ENCODE data around the gene KCNQ2.

The KCNQ2 gene

DNA sequence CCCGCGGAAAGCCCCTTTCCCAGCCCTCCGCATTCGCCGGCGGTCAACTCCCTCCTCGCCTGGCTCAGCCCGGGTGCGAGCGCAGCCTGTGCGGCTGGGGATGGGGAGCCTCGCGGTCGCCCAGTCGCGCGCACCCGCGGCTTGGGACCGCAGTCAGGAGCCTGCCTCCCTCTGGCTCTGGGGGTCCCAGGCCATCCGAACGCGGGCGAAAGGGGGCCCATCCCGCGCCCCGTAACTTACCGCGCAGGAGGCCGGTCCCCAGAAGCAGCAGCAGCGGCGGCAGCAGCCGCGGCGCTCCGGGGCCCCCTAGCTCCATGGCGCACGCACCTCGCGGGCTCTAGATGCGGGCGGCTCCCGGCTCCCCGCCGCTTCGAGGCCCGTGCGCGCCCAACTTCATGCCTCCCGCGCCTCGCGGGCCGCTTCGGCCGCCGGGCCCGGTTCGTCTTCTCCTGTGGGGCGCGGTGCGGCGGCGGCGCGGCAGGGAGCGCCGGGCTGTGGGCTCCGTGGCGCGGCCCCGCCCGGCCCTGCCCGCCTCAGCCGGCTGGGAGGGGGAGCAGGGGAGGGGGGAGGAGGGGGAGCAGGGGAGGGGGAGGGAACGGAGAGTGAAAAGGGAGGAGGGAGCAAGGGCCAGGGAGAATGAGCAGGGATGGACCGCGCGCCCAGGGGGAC is 111.5 kb downstream of the KCNQ2 start, which contains the start of gene CHRNA4:
Gene CHRNA4, minus strand, starts transcription at position 500 of the 669 bp plus-strand sequence. Its CDS starts 184 bp downstream, at position 316.
- no peak within 1 kb of the TSS for H3K4me3 ChIP-seq (ENCODE audit: low read depth, low read length)
- ChIA-PET POLR2A (no interaction called here), CTCF (no interaction called here)
- DNase-seq (ENCODE audit: low read depth, low spot score): no peak
- TF ChIP-seq, protein P1, sequence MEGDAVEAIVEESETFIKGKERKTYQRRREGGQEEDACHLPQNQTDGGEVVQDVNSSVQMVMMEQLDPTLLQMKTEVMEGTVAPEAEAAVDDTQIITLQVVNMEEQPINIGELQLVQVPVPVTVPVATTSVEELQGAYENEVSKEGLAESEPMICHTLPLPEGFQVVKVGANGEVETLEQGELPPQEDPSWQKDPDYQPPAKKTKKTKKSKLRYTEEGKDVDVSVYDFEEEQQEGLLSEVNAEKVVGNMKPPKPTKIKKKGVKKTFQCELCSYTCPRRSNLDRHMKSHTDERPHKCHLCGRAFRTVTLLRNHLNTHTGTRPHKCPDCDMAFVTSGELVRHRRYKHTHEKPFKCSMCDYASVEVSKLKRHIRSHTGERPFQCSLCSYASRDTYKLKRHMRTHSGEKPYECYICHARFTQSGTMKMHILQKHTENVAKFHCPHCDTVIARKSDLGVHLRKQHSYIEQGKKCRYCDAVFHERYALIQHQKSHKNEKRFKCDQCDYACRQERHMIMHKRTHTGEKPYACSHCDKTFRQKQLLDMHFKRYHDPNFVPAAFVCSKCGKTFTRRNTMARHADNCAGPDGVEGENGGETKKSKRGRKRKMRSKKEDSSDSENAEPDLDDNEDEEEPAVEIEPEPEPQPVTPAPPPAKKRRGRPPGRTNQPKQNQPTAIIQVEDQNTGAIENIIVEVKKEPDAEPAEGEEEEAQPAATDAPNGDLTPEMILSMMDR (IDR thresholded peaks at IDR 0.05; ENCODE audit: insufficient read depth, low read length, missing control alignments): no peak

DNA sequence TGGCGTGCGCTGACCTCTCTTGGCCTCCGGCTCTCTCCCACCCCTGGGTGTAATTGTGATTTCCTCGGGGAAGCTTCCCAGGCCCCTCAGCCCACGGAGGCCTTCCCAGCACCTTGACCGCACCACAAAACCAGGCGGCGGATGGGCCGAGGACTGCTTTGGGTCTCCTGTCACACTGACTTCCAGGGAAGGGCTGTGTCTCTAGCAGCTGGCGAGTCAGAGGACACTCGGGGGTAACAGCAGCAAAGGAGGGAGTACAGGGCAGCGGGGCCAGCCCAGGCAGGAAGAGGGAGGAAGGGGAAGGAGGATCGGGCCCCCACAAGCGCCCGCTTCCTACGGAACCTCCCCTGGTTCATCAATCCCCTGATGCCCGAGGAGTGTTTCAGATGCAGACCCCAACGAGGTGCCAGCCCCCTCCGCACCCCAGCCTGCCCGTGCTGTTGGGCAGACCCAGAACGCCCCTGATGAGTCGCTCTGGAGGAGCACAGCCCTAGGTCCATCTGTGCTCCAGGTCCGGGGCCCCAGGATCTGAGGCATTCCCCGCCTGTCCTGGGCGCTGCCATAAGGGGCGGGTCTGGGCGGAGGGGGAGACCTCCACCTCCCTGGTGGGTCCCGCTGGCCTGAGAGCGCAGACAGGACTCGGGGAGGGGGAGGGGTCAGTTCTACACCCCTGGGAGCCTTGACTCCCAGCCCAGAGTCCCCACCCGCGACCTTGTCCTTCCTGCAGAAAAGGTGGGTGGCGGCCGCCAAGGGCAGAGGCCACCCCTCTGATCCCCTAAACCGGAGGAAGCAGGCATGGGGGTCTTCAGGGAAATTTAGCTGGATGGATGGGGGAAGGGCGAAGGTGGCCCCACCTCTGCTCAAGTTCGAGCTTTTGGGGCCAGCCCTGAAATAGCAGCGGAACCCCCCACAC is 112.3 kb downstream of the KCNQ2 start:
- no peak for DNase-seq (ENCODE audit: low read depth, low spot score)
- no peak overlapping the region for H3K4me3 ChIP-seq (ENCODE audit: low read depth, low read length)
- CTCF ChIA-PET: no interaction called here
- TF ChIP-seq, protein P1 (IDR thresholded peaks at IDR 0.05; ENCODE audit: insufficient read depth, low read length, missing control alignments): no peak
- POLR2A ChIA-PET: no interaction called here

DNA sequence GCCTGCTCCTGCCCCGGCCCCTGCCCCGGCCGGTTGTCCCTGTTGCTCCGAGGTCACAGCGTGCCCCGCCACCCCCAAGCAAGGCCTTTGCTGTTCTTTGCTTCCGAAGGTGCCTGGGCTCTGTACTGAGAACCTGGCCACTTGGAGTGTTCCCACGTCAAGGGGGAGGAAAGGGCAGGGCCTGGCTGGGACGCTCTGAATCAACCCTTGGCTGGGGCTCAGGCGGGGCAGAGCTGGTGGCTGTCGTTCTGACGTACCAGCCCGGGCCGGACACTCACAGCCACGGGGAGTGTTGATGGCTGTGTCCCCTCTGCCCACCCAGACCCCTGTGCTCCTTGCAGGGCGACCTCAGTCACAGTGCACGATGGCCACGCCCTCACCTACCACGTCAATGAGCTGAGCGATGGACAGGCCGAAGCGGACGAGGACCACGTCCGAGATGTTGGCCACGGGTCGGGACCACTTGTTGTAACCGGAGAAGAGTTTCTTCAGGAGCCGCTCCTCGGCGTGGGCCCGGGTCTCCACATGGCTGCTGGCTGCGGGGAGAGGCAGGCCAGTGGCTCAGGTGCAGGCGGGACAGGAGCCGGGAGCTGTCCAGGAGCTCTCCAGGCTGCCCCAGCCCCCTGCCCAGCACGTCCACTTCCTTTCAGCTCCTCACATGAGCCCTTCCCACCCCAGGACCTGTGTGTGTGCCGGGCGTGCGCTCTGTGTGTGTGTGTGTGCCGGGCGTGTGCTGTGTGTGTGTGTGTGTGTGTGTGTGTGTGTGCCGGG is 113.1 kb downstream of the KCNQ2 start:
- ChIA-PET POLR2A (no interaction called here), CTCF (no interaction called here)
- no peak overlapping the region for H3K4me3 ChIP-seq (ENCODE audit: low read depth, low read length)
- TF ChIP-seq, protein P1 (IDR thresholded peaks at IDR 0.05; ENCODE audit: insufficient read depth, low read length, missing control alignments): no peak
- DNase-seq (ENCODE audit: low read depth, low spot score): no peak

DNA sequence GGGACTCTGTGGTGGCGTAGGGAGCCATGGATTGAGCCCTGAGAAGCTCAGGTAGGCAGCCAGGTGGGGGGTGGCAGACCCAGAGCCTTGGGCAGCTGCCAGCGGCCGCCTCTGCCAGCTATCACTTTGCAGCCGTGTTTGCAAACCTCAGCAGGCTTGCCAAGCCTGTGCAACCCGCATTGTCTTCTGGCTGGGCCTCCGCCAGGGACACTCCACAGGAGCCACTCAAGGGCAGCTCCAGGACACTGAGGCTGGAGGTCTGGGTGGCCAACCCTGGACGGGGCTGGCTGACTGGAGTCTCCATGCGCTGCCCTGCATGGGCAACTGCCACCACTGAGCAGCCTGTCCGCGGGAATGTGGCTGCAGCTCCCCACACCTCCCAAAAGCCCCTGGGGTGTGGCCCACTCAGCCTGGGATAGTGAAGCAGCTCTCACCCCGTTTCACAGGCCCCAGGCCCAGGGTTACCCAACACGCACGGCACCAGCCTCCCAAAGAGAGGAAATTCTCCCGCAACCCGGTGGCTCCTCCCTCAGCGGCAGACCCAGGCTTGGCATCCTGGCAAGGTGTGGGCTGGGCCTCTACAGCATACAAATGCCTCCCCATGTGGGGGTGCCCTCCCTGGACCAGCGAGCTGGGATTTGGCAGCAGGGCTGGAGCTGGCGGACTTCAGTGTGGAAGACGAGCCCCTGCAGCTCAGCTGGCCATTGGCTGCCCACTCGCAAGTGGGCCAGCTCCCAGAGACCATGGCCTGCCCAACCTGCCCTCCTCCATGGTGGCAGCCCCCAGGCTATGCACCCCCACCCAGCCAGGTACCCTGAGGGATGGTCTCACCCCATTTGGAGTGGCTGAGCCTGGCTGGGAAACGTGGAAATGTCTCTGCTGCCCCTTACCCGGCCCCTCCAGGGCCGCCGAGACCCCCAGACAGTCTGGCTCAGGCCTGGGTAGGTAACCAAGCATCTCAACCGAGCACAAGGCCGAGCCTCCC is 114.2 kb downstream of the KCNQ2 start:
- CTCF ChIA-PET: no interaction called here
- no peak overlapping the region for H3K4me3 ChIP-seq (ENCODE audit: low read depth, low read length)
- POLR2A ChIA-PET: no interaction called here
- TF ChIP-seq, protein P1 (IDR thresholded peaks at IDR 0.05; ENCODE audit: insufficient read depth, low read length, missing control alignments): no peak
- no peak for DNase-seq (ENCODE audit: low read depth, low spot score)

DNA sequence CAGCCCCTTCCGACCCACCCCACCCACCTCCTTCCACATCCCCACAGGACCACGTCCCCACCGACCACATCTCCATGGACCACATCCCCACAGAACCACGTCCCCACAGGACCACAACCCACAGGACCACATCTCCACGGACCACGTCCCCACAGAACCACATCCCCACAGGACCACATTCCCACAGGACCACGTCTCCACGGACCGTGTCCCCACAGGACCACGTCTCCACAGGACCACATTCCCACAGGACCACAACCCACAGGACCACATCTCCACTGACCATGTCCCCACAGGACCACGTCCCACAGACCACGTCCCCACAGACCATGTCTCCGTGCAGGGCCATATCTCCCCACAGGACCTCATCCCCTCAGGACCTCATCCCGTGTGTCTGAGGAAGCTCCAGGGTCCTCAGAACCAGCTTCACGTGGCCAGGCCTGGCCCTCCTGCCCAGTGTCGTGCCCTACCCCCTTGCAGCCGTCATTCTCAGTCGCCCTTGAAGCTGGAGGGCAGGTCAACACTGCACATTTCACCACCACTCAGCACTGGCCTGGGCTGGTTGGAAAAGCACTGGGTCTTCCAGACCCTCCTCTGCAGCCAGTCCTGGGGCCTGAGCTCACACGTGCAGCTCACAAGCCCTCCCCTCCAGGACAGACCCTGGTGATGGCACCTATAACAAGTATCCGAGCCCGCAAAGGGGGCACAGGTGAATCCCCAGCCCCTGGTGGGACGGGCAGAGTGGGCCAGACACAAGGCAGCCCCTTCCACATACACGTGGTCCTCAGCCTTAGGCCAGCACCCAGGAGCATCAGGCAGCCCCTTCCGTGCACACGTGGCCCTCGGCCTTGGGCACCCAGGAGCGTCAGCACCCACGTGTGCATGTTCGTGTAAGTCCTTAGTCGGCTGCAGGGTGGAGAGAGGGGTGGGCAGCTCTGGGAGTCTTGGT is 115.2 kb downstream of the KCNQ2 start:
- POLR2A ChIA-PET: interaction anchor here (0.7 kb wide), 1 partner anchor 29 kb away, joined by 3 read pairs; no protein-coding TSS in a partner anchor
- DNase-seq (ENCODE audit: low read depth, low spot score): no peak
- CTCF ChIA-PET: no interaction called here
- TF ChIP-seq, protein P1 (IDR thresholded peaks at IDR 0.05; ENCODE audit: insufficient read depth, low read length, missing control alignments): no peak
- no peak overlapping the region for H3K4me3 ChIP-seq (ENCODE audit: low read depth, low read length)
